NCI-H345 treated with DMSO at 0.1 percent for 48 hours (cell line): ENCODE data around the gene HIGD1A.

Experiments used
- DNase-seq: peaks from one replicate; lab custom pipeline; 2025; ENCODE audit not compliant: unreplicated experiment; lab: John Stamatoyannopoulos, UW

The HIGD1A gene

DNA sequence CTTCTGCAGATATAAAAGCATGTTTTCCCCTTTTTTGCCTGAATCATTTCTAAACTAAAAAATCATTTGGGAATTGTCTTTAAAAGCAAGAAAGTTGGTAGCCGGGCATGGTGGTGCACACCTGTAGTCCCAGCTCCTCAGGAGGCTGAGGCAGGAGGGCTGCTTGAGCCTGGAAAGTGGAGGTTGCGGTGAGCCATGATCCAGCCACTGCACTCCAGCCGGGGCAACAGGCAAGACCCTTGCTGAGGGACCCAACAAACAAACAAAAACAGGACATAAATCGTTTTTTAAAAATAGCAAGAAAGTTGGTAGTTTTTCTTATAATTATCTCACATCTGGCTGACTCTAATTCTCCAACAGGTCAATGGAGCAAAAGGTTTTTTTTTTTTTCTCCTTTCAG lies 2.5 kb downstream of the HIGD1A start:
- DNase-seq: no peak

- DNase-seq: no peak
These were observed 3.2 kb downstream of the HIGD1A start for GRCh38 chr3:42801048-42801620.

DNA sequence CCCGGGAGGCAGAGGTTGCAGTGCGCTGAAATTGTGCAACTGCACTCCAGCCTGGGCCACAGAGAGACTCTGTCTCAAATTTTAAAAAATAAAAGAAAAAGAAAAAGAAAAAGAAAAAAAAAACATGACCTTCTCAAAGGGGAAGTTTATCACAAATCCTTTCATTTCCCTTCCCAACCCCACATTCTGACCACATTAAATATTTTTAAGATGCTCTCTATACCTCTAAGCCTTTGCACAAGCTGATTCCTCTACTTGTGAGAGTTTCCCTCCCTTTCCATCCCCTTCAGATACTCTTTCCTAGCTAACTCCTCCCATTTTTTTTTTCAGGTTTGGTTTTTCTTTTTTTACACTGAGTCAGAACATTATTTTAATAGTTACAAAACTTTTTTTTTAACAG lies 4.0 kb downstream of the HIGD1A start:
- DNase-seq: no peak

DNA sequence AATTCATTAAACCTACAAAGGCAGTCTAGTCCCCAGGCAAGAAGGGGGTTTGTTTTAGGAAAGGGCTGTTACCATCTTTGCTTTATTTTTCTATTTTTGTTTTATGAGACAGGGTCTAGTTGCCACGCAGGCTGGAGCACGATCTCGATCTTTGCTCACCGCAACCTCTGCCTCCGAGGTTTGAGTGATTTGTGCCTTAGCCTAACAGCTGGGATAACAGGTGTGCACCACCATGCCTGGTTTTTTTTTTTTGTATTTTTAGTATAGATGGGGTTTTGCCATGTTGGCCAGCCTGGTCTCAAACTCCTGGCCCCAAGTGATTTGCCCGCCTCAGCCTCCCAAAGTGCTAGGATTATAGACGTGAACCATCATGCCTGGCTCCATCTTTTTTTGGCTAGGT lies 4.9 kb downstream of the HIGD1A start:
- DNase-seq: no peak

GRCh38 chr3:42796332-42796885 lies 7.9 kb downstream of the HIGD1A start:
- no peak for DNase-seq

DNA sequence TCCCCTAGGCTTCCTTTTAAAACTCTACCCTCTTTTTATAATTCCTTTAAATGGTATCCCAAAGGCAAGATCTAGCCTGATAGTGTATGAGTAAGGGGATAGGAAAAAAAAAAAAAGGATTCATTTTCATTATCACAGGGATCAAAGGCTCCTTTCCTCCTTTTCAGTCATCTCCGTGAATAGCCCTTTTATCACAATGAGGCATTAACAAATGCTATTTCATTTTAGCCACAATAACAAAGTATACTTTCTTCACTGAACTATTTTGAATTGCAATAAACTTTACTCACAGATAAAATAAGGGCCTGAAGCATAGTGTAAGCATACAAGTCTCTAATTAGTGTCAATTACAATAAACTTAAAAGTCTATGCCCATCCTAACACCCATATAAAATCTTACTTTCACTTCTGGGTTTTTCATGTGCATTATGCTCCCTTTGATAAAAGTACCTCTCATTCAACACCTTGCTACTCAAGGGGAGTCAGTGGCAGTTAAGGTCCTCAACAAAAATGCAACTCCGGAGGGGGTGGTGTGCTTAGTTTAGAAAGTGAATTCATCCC lies 8.6 kb downstream of the HIGD1A start:
- no peak for DNase-seq

DNA sequence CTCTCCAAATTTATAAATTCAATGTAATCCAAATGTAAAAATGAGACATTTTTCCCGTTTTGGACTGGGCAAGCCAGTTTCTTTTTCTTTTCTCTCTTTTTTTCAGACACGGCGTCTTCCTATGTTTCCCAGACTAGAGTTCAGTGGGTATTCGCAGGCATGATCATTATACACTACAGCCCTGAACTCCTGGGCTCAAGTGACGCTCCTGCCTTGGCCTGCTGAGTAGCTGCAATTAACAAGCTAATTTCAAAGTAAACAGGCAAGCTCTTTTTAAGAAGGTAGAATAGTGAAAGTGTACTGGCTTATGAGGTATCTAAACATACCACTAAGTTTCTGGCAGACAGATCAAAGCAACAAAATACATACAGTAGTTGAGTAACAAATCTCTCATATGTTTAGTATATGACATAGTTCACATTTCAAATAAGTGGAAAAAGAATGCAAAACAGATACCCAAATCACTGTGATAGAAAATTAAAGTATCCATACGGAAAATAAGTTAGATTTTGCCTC lies 13.5 kb downstream of the HIGD1A start:
- no peak for DNase-seq

- no peak for DNase-seq
These were observed 17.7 kb downstream of the HIGD1A start for GRCh38 chr3:42786631-42787030.

DNA sequence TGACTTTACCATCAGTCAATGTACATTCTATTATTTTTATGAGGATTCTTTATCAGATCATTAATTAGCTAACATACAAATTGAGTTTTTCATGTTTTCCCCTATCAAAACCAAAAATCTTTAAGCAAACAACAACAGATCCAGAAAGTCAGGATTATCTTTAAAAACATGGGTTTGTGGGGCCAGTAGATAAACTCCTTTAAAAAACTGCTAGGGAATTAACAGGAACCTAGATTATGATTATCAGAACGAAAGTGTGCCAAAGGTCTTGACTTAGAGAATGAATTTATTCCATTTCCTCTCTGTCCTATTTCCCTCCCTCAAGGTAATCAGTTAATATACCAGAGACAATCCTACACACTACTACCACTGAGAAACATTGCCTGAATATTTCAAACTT lies 18.1 kb downstream of the HIGD1A start:
- DNase-seq: no peak

DNA sequence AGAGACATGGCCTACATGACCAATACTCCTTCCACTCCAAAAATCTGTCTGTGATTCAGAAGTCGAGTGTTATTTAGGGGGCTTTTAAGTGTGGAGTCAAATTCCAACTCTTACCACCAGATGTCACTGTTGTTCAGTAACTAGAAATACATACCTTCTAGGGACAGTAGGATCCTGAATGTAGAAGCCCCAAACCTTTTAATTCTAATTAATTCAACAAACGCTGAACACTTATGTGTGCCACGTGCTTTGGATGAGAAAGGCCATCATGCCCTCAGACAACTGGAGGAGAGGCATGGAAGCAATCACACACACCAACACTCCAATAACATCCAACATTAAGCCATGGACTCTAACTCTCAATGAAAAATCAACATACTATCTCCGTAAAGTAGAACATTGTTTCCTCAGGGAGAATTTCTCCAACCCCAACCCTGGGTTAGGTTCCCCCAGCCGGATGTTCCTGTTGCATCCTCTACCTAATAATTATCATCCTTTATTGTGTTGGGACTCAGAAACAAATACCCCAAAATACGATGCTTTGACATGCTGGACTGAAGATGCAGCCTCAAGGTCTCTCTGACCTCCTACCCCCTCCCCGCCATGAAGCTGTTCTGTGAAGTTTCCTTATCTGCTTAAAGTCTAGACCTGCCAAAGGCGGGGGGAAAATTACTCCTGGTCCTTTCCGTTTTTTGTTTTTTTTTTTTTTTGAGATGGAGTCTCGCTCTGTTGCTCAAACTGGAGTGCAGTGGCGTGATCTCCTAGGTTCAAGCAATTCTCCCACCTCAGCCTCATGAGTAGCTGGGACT lies 23.2 kb downstream of the HIGD1A start:
- DNase-seq: no peak

- DNase-seq: no peak
These were observed 23.9 kb downstream of the HIGD1A start for GRCh38 chr3:42780398-42780797.

- no peak for DNase-seq
These were observed 25.6 kb downstream of the HIGD1A start for GRCh38 chr3:42778644-42779043.

GRCh38 chr3:42773409-42773751 lies 30.9 kb downstream of the HIGD1A start:
- no peak for DNase-seq

DNA sequence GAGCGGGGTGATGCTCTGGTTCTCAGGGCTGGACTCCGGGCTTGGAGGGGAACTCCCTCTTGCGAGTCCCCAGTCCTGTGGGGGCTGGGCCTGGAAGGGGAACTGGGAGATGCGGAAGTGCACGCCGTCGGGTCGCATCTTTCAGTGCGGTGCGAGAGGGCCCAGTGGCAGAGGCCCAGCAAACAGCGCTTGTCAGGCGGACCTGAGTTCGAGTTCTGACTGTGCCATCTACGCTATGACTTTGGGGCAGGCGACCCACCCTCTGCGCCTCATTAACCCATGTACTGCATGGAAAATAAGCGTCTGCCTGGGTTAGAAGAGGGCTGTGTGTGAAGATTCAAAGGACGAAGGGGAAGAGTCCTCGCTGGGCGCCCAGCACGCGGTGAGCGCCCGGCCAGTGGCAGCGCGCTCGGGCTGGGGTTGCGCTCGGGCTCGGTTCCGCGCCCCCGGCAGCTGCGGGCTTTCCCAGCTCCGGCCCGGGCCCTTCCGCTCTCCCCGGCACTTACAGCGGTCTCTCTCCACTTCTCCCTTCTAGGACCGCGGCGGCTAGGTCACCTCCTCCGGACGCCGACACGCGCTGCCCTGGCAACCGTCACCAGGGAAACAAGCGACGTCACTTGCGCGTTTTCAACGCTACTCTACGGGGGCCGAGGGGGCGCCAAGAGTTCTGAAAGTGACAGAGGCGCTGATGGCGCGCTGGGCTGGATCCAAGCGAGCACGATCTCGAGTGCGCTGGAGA lies 31.5 kb downstream of the HIGD1A start, which contains the start of gene CCDC13:
TSS of gene CCDC13 (minus strand) at position 584 of the 739 bp plus-strand sequence. CDS start 14,908 bp downstream, outside the sequence.
- peak; percentile 43 for DNase-seq

GRCh38 chr3:42771271-42771670 lies 33.0 kb downstream of the HIGD1A start:
- no peak for DNase-seq

DNA sequence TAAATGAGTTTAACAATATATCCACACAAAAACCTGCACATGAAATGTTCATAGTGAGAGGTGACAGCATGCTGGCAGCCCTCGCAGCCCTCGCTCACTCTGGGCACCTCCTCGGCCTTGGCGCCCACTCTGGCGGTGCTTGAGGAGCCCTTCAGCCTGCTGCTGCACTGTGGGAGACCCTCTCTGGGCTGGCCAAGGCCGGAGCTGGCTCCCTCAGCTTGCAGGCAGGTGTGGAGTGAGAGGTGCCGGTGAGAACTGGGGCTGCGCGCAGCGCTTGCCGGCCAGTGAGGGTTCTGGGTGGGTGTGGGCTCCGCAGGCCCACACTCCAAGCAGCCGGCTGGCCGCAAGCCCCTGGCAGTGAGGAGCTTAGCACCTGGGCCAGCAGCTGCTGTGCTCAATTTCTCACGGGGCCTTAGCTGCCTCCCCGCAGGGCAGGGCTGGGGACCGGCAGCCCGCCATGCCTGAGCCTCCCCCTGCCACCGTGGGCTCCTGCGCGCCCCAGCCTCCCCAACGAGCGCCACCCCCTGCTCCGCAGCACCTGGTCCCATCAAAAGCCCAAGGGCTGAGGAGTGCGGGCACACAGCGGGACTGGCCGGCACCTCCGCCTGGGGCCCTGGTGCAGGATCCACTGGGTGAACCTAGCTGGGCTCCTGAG lies 34.7 kb downstream of the HIGD1A start:
- no peak for DNase-seq

- DNase-seq: no peak
These were observed 39.6 kb downstream of the HIGD1A start for GRCh38 chr3:42764561-42765295.

- no peak for DNase-seq
These were observed 40.2 kb downstream of the HIGD1A start for GRCh38 chr3:42764115-42764514.

DNA sequence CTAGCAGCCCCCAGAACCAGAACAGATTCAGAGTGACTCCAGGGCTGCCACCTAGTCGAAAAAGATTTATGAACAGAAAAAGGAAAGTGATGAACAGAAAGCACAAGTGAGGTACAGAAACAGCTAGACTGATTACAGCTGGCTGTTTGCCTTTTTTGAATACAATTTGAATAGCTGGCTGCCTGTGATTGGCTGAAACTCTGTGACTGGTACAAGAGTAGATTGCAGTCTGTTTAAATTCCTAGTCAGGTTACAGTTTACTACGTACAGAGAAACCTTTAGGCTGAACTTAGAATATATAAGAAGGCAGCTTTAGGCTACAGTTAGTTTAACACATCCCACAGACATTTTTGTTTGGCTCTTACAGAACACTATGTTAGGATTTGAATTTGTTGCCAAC lies 41.3 kb downstream of the HIGD1A start:
- DNase-seq: no peak
